Measurements from ENCODE around the gene ZNF598.

Gene ZNF598

GRCh38 chr16:2023092-2024031 lies 13.7 kb upstream of the ZNF598 start:
- no peak for TF ChIP-seq BACH2 (CRISPR knock-in tag; IDR thresholded peaks at IDR 0.05; ENCODE audit: borderline replicate concordance)
- no peak for TF ChIP-seq ARNTL (CRISPR knock-in tag; IDR thresholded peaks at IDR 0.05; ENCODE audit: borderline replicate concordance, low read depth)
- TF ChIP-seq PPARA (CRISPR knock-in tag; IDR thresholded peaks at IDR 0.05; ENCODE audit: borderline replicate concordance): no peak
- TF ChIP-seq, protein P1, sequence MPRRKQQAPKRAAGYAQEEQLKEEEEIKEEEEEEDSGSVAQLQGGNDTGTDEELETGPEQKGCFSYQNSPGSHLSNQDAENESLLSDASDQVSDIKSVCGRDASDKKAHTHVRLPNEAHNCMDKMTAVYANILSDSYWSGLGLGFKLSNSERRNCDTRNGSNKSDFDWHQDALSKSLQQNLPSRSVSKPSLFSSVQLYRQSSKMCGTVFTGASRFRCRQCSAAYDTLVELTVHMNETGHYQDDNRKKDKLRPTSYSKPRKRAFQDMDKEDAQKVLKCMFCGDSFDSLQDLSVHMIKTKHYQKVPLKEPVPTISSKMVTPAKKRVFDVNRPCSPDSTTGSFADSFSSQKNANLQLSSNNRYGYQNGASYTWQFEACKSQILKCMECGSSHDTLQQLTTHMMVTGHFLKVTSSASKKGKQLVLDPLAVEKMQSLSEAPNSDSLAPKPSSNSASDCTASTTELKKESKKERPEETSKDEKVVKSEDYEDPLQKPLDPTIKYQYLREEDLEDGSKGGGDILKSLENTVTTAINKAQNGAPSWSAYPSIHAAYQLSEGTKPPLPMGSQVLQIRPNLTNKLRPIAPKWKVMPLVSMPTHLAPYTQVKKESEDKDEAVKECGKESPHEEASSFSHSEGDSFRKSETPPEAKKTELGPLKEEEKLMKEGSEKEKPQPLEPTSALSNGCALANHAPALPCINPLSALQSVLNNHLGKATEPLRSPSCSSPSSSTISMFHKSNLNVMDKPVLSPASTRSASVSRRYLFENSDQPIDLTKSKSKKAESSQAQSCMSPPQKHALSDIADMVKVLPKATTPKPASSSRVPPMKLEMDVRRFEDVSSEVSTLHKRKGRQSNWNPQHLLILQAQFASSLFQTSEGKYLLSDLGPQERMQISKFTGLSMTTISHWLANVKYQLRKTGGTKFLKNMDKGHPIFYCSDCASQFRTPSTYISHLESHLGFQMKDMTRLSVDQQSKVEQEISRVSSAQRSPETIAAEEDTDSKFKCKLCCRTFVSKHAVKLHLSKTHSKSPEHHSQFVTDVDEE (CRISPR knock-in tag; IDR thresholded peaks at IDR 0.05): no peak
- no peak for TF ChIP-seq TCF4 (CRISPR knock-in tag; IDR thresholded peaks at IDR 0.05; ENCODE audit: borderline replicate concordance)
- TF ChIP-seq GLIS3 (CRISPR knock-in tag; IDR thresholded peaks at IDR 0.05): no peak
- TF ChIP-seq SNAI2 (CRISPR knock-in tag; IDR thresholded peaks at IDR 0.05): no peak
- no peak for TF ChIP-seq ZFP30 (CRISPR knock-in tag; IDR thresholded peaks at IDR 0.05)
- TF ChIP-seq ZNF8 (CRISPR knock-in tag; IDR thresholded peaks at IDR 0.05): no peak
- TF ChIP-seq, protein P2, sequence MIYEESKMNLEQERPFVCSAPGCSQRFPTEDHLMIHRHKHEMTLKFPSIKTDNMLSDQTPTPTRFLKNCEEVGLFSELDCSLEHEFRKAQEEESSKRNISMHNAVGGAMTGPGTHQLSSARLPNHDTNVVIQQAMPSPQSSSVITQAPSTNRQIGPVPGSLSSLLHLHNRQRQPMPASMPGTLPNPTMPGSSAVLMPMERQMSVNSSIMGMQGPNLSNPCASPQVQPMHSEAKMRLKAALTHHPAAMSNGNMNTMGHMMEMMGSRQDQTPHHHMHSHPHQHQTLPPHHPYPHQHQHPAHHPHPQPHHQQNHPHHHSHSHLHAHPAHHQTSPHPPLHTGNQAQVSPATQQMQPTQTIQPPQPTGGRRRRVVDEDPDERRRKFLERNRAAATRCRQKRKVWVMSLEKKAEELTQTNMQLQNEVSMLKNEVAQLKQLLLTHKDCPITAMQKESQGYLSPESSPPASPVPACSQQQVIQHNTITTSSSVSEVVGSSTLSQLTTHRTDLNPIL (CRISPR knock-in tag; IDR thresholded peaks at IDR 0.05; ENCODE audit: low read depth): no peak
- no peak for TF ChIP-seq ZNF70 (CRISPR knock-in tag; IDR thresholded peaks at IDR 0.05)
- ATAC-seq: peak; percentile 82

GRCh38 chr16:2022723-2023091 lies 13.1 kb upstream of the ZNF598 start:
- no peak for TF ChIP-seq TCF4 (CRISPR knock-in tag; IDR thresholded peaks at IDR 0.05; ENCODE audit: borderline replicate concordance)
- TF ChIP-seq, protein P2 (CRISPR knock-in tag; IDR thresholded peaks at IDR 0.05; ENCODE audit: low read depth): no peak
- TF ChIP-seq, protein P3, sequence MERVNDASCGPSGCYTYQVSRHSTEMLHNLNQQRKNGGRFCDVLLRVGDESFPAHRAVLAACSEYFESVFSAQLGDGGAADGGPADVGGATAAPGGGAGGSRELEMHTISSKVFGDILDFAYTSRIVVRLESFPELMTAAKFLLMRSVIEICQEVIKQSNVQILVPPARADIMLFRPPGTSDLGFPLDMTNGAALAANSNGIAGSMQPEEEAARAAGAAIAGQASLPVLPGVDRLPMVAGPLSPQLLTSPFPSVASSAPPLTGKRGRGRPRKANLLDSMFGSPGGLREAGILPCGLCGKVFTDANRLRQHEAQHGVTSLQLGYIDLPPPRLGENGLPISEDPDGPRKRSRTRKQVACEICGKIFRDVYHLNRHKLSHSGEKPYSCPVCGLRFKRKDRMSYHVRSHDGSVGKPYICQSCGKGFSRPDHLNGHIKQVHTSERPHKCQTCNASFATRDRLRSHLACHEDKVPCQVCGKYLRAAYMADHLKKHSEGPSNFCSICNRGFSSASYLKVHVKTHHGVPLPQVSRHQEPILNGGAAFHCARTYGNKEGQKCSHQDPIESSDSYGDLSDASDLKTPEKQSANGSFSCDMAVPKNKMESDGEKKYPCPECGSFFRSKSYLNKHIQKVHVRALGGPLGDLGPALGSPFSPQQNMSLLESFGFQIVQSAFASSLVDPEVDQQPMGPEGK (CRISPR knock-in tag; IDR thresholded peaks at IDR 0.05; ENCODE audit: borderline replicate concordance): no peak
- TF ChIP-seq OSR1 (CRISPR knock-in tag; IDR thresholded peaks at IDR 0.05): no peak
- no peak for TF ChIP-seq ZFP3 (CRISPR knock-in tag; IDR thresholded peaks at IDR 0.05)
- no peak for TF ChIP-seq ZC3H10 (CRISPR knock-in tag; IDR thresholded peaks at IDR 0.05)
- TF ChIP-seq ZNF565 (CRISPR knock-in tag; conservative IDR thresholded peaks at IDR 0.05; ENCODE audit: low read depth): no peak
- TF ChIP-seq SNAI2 (CRISPR knock-in tag; IDR thresholded peaks at IDR 0.05): no peak
- no peak for TF ChIP-seq ZFP30 (CRISPR knock-in tag; IDR thresholded peaks at IDR 0.05)
- no peak for TF ChIP-seq RARB (CRISPR knock-in tag; IDR thresholded peaks at IDR 0.05)
- TF ChIP-seq GLIS3 (CRISPR knock-in tag; IDR thresholded peaks at IDR 0.05): no peak
- TF ChIP-seq CSRNP3 (CRISPR knock-in tag; IDR thresholded peaks at IDR 0.05): no peak
- no peak for TF ChIP-seq POU6F1 (CRISPR knock-in tag; IDR thresholded peaks at IDR 0.05; ENCODE audit: borderline replicate concordance, low read depth)
- peak; percentile 81 for ATAC-seq
